ENCODE measurements around the gene TRABD. TPM values are rescaled to one million over a fixed set of nuclear protein-coding genes. Genes with fewer than 3 reads are reported as not detected.

The TRABD gene
- total RNA-seq, 1 donor from 2014 or later = 33.1 TPM

- Mint-ChIP-seq H3K27me3 (ENCODE audit: unreplicated experiment) (peaks cover 7% of the 10 kb centered on the region), H3K27ac (ENCODE audit: unreplicated experiment) (peak overlapping the region; percentile 99), H3K4me1 (ENCODE audit: unreplicated experiment) (peaks cover 22% of the 10 kb centered on the region), H3K9me3 (ENCODE audit: unreplicated experiment) (no peaks in the 10 kb centered on the region), H3K4me3 (ENCODE audit: unreplicated experiment) (peak overlapping the region; percentile 98), H3K36me3 (ENCODE audit: low read depth, unreplicated experiment) (no peaks in the 10 kb centered on the region)
- DNase-seq (ENCODE audit: low spot score) = no peak
- TF ChIP-seq CTCF (IDR thresholded peaks at IDR 0.05; ENCODE audit: unreplicated experiment) = no peak
Measured at GRCh38 chr22:50245214-50246072, 59.7 kb downstream of the TRABD start.

GRCh38 chr22:50246242-50247175 lies 60.8 kb downstream of the TRABD start:
- Mint-ChIP-seq H3K27ac (ENCODE audit: unreplicated experiment) (peak overlapping the region; percentile 82), H3K9me3 (ENCODE audit: unreplicated experiment) (no peaks in the 10 kb centered on the region), H3K4me3 (ENCODE audit: unreplicated experiment) (no peak overlapping the region), H3K27me3 (ENCODE audit: unreplicated experiment) (peaks cover 7% of the 10 kb centered on the region), H3K4me1 (ENCODE audit: unreplicated experiment) (peaks cover 19% of the 10 kb centered on the region), H3K36me3 (ENCODE audit: low read depth, unreplicated experiment) (no peaks in the 10 kb centered on the region)
- no peak for DNase-seq (ENCODE audit: low spot score)
- TF ChIP-seq CTCF (IDR thresholded peaks at IDR 0.05; ENCODE audit: unreplicated experiment) = peak; percentile 43

- H3K9me3 Mint-ChIP-seq (ENCODE audit: unreplicated experiment) = no peaks in the 10 kb centered on the region
- no peak overlapping the region for H3K27ac Mint-ChIP-seq (ENCODE audit: unreplicated experiment)
- H3K36me3 Mint-ChIP-seq (ENCODE audit: low read depth, unreplicated experiment) = no peaks in the 10 kb centered on the region
- no peak for TF ChIP-seq CTCF (IDR thresholded peaks at IDR 0.05; ENCODE audit: unreplicated experiment)
- peaks cover 13% of the 10 kb centered on the region for H3K4me1 Mint-ChIP-seq (ENCODE audit: unreplicated experiment)
- peaks cover 5% of the 10 kb centered on the region for H3K27me3 Mint-ChIP-seq (ENCODE audit: unreplicated experiment)
- peak; percentile 60 for DNase-seq (ENCODE audit: low spot score)
- H3K4me3 Mint-ChIP-seq (ENCODE audit: unreplicated experiment) = peak overlapping the region; percentile 42
Measured at GRCh38 chr22:50247748-50248147, 62.0 kb downstream of the TRABD start.

GRCh38 chr22:50248196-50249081 lies 62.7 kb downstream of the TRABD start:
- Mint-ChIP-seq H3K9me3 (ENCODE audit: unreplicated experiment) (no peaks in the 10 kb centered on the region), H3K4me3 (ENCODE audit: unreplicated experiment) (no peak overlapping the region), H3K36me3 (ENCODE audit: low read depth, unreplicated experiment) (no peaks in the 10 kb centered on the region), H3K27ac (ENCODE audit: unreplicated experiment) (no peak overlapping the region), H3K27me3 (ENCODE audit: unreplicated experiment) (peaks cover 5% of the 10 kb centered on the region), H3K4me1 (ENCODE audit: unreplicated experiment) (peaks cover 11% of the 10 kb centered on the region)
- TF ChIP-seq CTCF (IDR thresholded peaks at IDR 0.05; ENCODE audit: unreplicated experiment) = no peak
- DNase-seq (ENCODE audit: low spot score) = no peak

Other genes starting within 250 kb of the TRABD start
- 112 TPM for gene PIM3, start 225.1 kb upstream of the TRABD start, total RNA-seq (ENCODE audit: unreplicated experiment)
- gene IL17REL, start 173.1 kb upstream of the TRABD start, total RNA-seq (ENCODE audit: unreplicated experiment) = 0.15 TPM
- gene TTLL8, start 127.6 kb upstream of the TRABD start, total RNA-seq (ENCODE audit: unreplicated experiment) = not detected
- 1.2 TPM for gene MLC1, start 100.5 kb upstream of the TRABD start, total RNA-seq (ENCODE audit: unreplicated experiment)
- gene MOV10L1, start 95.9 kb upstream of the TRABD start, total RNA-seq (ENCODE audit: unreplicated experiment) = not detected
- 0.87 TPM for gene PANX2, start 15.2 kb upstream of the TRABD start, total RNA-seq (ENCODE audit: unreplicated experiment)
- 18.7 TPM for gene SELENOO, start 15.1 kb downstream of the TRABD start, total RNA-seq (ENCODE audit: unreplicated experiment)
- 48.5 TPM for gene TUBGCP6, start 59.1 kb downstream of the TRABD start, total RNA-seq (ENCODE audit: unreplicated experiment)
- 42.1 TPM for gene HDAC10, start 65.4 kb downstream of the TRABD start, total RNA-seq (ENCODE audit: unreplicated experiment)
- gene MAPK12, start 75.8 kb downstream of the TRABD start, total RNA-seq (ENCODE audit: unreplicated experiment) = 33.4 TPM
- 62.4 TPM for gene MAPK11, start 84.5 kb downstream of the TRABD start, total RNA-seq (ENCODE audit: unreplicated experiment)
- gene PLXNB2, start 121.7 kb downstream of the TRABD start, total RNA-seq (ENCODE audit: unreplicated experiment) = 96.5 TPM
- gene DENND6B, start 141.1 kb downstream of the TRABD start, total RNA-seq (ENCODE audit: unreplicated experiment) = 3.6 TPM
- 50.9 TPM for gene PPP6R2, start 157.4 kb downstream of the TRABD start, total RNA-seq (ENCODE audit: unreplicated experiment)

Measured in endothelial cell (in vitro differentiated cells).